ENCODE measurements around the gene PPP1R9B. TPM values are rescaled to one million over a fixed set of nuclear protein-coding genes. Genes with fewer than 3 reads are reported as not detected.

The PPP1R9B gene
- total RNA-seq, 1 donor from 2014 or later: 58.6 TPM

DNA sequence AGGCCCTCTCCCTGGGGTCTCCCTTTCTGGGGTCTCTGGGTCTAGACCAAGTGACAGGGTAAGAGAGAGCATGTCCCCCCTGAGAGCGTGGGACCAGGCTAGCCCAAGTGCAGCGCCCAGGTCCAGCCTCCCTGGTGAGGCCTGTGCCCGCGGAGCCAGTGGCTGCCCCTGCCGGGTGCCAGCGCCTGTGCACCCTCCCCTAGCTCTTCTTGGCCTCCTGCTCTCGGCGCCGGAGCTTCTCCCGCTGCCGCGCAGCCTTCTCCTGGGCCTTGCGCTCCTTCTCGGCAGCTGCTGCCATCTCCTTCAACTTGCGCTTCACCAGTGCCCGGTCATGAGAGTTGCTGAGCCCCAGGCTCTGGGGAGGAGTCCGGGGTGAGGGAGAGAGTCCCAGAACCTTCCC, 37.8 kb downstream of the PPP1R9B start:
- TF ChIP-seq, protein P1, sequence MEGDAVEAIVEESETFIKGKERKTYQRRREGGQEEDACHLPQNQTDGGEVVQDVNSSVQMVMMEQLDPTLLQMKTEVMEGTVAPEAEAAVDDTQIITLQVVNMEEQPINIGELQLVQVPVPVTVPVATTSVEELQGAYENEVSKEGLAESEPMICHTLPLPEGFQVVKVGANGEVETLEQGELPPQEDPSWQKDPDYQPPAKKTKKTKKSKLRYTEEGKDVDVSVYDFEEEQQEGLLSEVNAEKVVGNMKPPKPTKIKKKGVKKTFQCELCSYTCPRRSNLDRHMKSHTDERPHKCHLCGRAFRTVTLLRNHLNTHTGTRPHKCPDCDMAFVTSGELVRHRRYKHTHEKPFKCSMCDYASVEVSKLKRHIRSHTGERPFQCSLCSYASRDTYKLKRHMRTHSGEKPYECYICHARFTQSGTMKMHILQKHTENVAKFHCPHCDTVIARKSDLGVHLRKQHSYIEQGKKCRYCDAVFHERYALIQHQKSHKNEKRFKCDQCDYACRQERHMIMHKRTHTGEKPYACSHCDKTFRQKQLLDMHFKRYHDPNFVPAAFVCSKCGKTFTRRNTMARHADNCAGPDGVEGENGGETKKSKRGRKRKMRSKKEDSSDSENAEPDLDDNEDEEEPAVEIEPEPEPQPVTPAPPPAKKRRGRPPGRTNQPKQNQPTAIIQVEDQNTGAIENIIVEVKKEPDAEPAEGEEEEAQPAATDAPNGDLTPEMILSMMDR (IDR thresholded peaks at IDR 0.05; ENCODE audit: unreplicated experiment): no peak
- Mint-ChIP-seq H3K27me3 (ENCODE audit: low read depth) (peaks cover 10% of the 10 kb centered on the region), H3K27ac (no peak overlapping the region), H3K4me3 (no peak overlapping the region), H3K4me1 (peaks cover 10% of the 10 kb centered on the region), H3K36me3 (peaks cover 11% of the 10 kb centered on the region), H3K9me3 (no peaks in the 10 kb centered on the region)
- DNase-seq (ENCODE audit: low spot score in 2 of 2, unreplicated experiment in 2 of 2): no peak

DNA sequence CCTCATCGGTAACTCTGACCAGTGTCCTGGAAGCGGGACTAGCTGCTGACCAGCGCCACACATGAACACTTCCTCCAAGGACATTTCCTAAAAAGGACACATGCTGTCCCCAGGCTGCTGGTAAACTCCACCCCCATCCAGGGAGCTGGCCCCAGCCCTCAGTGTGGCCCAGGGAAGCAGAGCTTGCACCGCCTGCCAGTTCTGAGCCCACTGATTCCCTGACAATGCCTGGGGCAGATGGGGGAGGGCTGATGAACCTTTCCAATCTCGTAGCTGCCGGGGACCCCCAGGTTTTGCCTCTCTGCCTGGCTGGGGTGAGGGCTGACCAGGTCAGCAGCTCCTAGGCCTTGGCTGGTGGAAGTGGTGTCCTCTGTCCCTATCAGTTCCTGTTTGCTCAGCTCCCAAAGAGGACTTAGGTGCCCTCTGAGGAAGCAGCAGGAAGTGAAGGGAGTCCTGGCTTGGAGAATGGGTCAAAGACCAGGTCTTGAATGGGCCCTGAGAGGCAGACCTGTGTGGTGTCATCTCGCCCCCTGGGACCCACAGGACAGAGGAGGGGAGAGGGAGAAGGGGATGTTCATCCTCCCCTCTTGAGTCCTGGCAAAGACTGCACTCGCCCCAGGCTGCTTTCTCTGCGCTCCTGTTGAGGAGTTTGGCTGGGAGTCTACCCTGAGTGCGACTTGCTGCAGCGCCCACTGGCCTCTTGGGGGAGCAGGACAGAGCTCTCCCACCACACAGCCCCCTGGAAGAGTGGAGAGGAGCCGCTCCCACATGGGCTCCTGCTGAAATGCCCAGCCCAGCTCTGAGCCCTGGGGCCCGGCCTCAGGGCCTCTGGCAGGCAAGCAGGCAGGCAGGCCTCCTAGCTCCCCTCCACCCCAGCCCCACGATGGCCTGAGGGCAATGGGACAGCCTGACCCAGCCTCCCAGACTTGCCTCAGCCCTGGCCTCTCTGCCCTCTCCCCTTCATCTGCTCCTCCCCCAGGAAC, 38.5 kb downstream of the PPP1R9B start:
- Mint-ChIP-seq H3K4me3 (no peak overlapping the region), H3K4me1 (peaks cover 9% of the 10 kb centered on the region), H3K36me3 (peaks cover 11% of the 10 kb centered on the region), H3K9me3 (no peaks in the 10 kb centered on the region), H3K27me3 (ENCODE audit: low read depth) (peaks cover 9% of the 10 kb centered on the region), H3K27ac (no peak overlapping the region)
- no peak for DNase-seq (ENCODE audit: low spot score in 2 of 2, unreplicated experiment in 2 of 2)
- TF ChIP-seq, protein P1 (IDR thresholded peaks at IDR 0.05; ENCODE audit: unreplicated experiment): no peak

DNA sequence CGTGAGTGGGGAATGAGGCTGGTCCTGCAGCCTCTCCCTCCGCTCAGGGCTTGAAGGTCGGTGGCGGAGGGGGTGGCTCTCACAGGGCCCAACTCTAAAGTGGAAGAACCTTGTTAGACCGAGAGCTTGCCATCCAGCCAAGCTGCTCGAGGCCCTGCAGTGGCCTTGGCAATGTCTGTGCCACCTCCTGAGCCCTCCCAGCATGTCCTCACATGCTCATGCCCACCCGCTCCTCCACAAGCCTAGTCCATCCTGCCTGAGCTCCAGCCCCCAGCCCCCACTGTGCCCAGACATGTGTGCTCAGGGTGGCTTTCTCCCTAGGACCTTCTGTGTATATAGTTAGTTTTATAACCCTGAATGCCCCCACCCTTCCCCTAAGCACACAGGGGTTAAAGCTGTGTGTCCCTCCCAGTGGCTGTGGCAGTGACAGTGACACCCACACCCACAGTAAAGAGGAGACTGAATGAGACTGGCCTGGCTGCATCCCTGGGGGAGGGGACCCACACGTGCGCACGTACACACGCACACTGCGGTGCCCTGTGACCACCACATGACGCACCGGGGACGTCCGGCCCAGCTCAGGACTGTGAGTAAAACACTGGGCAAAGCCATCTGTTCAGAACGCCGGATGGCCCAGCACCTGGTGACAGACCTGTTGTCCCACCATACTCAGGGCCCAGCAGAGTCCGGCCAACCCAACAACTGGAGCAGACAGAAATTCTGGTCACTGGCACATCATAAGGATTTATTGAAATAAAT, 39.7 kb downstream of the PPP1R9B start:
- Mint-ChIP-seq H3K27ac (no peak overlapping the region), H3K4me3 (no peak overlapping the region), H3K36me3 (peaks cover 11% of the 10 kb centered on the region), H3K27me3 (ENCODE audit: low read depth) (peaks cover 5% of the 10 kb centered on the region), H3K9me3 (no peaks in the 10 kb centered on the region), H3K4me1 (peaks cover 5% of the 10 kb centered on the region)
- no peak for DNase-seq (ENCODE audit: low spot score in 2 of 2, unreplicated experiment in 2 of 2)
- TF ChIP-seq, protein P1 (IDR thresholded peaks at IDR 0.05; ENCODE audit: unreplicated experiment): no peak

DNA sequence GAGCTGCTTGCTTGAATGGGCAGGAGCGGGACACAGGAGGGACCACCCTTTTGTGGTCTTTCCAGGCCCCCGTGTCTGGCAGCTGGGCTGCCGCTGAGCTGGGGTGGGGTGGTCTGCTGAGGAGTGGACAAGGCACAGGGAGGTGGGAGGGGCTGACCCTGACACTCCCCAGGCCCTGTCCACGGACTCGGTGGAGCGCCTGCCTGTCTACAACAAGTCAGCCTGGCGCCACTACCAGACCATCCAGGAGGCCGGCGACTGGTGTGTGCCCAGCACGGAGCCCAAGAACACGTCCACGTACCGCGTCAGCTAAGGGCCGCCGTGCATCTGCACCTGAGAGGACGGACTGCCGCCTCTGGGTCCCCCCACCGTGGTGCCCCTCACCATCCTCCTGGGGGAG, 40.7 kb downstream of the PPP1R9B start:
- TF ChIP-seq, protein P1 (IDR thresholded peaks at IDR 0.05; ENCODE audit: unreplicated experiment): no peak
- no peaks in the 10 kb centered on the region for H3K9me3 Mint-ChIP-seq
- H3K36me3 Mint-ChIP-seq: peaks cover 12% of the 10 kb centered on the region
- no peak overlapping the region for H3K27ac Mint-ChIP-seq
- no peak for DNase-seq (ENCODE audit: low spot score in 2 of 2, unreplicated experiment in 2 of 2)
- H3K27me3 Mint-ChIP-seq (ENCODE audit: low read depth): no peaks in the 10 kb centered on the region
- no peak overlapping the region for H3K4me3 Mint-ChIP-seq
- H3K4me1 Mint-ChIP-seq: peaks cover 5% of the 10 kb centered on the region

DNA sequence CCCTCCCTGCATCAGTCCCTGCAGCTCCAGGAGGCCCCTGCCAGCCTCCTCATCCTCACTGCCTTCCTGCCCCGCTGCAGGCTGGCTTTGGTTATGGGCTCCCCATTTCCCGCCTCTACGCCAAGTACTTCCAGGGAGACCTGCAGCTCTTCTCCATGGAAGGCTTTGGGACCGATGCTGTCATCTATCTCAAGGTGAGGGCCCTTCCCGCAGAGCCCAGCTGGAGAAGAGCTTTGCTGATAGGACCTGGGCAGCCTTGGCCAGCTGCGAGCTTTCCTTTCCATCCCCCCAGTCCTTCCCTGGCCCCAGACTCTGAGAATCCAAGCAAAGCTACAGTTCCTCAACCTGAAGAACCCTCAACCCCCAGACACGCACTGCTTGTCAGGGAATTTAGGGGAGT, 41.3 kb downstream of the PPP1R9B start:
- no peaks in the 10 kb centered on the region for H3K9me3 Mint-ChIP-seq
- H3K4me1 Mint-ChIP-seq: peaks cover 5% of the 10 kb centered on the region
- no peak overlapping the region for H3K4me3 Mint-ChIP-seq
- no peak for DNase-seq (ENCODE audit: low spot score in 2 of 2, unreplicated experiment in 2 of 2)
- H3K27ac Mint-ChIP-seq: no peak overlapping the region
- H3K36me3 Mint-ChIP-seq: peaks cover 12% of the 10 kb centered on the region
- H3K27me3 Mint-ChIP-seq (ENCODE audit: low read depth): no peaks in the 10 kb centered on the region
- TF ChIP-seq, protein P1 (IDR thresholded peaks at IDR 0.05; ENCODE audit: unreplicated experiment): no peak
